ENCODE data around the gene C2orf68.
"Not testable (repeated sequence)": the region's sequence is repeated elsewhere in the genome, so short reads cannot be mapped to it uniquely, and the experiment has no call there.

C2orf68 gene

DNA sequence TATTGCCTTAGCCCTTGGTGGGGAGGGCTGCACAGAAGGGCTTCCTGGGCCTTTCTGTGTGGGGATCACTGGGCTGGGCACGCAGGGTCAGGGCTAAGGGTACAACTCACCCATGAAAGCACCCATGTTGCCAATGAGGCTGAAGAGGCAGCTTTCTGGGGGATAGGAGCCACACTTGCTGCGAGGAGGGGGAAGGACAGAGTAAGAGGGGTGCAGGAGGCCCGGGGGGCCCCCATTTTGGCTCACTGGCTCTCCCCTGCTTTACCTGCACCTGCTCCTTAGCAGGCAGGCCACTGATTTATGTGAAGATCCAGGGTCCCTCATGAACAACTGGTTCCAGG lies 11.7 kb downstream of the C2orf68 start:
- in situ Hi-C loops (cut with MboI; ENCODE audit: low sequenced_read_pairs): no loop called here

DNA sequence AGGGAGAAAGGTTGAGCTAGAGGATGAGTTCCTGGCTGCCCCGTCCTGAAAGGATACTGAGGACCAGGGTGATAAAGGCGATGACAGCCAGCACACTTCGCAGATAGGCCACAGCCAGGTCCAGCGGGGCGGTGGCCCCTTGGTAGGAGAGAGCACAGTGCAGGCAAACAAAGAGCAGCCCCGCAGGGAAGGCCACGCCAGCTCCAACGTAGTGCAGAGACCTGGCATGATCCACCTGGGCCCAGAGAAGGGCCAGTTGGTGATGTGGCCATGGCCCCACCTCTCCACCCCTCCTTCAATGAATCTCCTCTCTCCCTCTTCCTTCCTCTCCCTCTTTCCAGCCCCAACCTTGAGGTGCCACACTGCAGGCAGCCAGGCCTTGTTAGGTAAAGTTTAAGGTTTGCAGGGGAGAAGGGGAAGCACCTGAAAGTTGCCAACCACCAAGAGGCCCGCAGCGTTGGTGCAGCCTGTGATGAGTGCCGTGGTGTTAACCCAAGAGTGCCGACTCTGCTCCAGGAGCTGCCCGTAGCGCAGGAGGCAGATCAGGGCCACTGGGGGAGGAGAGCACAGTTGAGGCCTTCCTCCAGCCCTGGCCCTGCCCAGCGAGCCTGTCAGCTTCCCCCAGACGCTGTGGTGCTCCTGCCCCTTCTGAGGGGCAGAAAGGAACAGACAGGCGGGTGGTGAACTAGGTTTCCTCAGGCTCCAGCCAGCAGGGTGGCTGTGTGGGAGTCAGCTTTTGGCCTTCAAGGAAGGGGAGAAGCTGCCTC lies 12.2 kb downstream of the C2orf68 start:
- in situ Hi-C loops (cut with MboI; ENCODE audit: low sequenced_read_pairs): no loop called here

DNA sequence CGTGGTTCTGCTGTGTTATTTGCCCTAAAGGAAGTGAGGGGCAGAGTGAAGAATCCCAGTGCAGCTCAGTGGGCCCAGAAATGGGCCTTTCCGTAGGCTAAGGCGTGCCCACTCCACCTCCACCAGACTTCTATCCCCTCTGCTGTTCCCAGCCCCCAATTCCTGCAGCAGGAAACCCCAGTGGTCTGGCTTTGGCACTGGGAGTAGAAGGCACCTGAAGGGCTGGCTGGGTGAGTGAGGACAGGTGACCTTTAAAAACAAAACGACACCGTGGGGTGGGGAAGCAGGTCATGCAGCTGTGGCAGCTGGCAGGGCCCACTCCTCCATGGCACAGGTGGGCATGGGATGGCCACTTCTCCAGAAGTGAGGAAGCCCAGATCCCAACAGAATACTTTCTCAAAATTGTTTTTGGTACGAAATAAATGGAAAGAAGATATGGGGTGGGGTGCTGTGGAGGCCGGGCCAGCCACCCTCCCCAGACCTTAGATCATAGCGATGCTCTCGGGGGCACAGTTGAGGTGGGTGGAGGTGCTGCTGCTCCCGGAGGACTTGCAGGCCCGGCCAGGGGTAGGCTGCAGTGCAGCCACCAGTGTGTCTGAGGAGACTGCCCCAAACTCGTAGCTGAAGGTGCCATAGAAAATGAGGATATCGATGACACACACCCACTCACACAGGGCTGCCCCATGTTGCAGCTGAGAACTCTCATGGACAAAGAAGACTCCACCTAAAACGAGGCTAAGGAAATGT lies 13.1 kb downstream of the C2orf68 start:
- in situ Hi-C loops (cut with MboI; ENCODE audit: low sequenced_read_pairs): no loop called here

GRCh38 chr2:85597241-85597640 lies 14.6 kb downstream of the C2orf68 start:
- in situ Hi-C loops (cut with MboI; ENCODE audit: low sequenced_read_pairs): no loop called here

DNA sequence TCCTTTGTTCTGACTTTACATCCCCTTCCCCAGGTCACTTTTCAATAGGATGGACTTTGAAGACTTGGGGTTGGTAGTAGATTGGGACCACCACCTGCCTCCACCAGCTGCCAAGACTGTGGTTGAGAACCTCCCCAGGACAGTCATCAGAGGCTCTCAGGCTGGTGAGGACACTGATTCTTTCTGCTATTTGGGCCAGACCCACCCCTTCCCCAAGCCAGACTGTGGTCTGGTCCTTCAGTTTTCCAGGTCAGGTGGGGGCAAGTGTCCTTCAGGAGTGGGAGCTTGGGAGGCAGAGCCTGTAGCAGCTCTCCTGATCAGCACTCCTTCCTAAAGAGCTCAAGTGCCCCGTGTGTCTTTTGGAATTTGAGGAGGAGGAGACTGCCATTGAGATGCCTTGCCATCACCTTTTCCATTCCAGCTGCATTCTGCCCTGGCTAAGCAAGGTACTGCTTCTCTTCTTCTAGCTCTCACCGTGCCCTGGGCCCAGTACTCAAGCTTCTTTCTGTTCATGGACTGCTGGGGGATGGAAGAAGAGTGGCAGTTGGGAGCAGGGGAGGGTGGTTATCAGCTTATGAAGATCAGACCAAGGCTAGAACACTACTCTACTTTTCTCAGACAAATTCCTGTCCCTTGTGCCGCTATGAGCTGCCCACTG lies 15.3 kb downstream of the C2orf68 start:
- in situ Hi-C loops (cut with MboI; ENCODE audit: low sequenced_read_pairs): no loop called here

- in situ Hi-C loops (cut with MboI; ENCODE audit: low sequenced_read_pairs): no loop called here
Measured at GRCh38 chr2:85596026-85596333, 15.9 kb downstream of the C2orf68 start.

DNA sequence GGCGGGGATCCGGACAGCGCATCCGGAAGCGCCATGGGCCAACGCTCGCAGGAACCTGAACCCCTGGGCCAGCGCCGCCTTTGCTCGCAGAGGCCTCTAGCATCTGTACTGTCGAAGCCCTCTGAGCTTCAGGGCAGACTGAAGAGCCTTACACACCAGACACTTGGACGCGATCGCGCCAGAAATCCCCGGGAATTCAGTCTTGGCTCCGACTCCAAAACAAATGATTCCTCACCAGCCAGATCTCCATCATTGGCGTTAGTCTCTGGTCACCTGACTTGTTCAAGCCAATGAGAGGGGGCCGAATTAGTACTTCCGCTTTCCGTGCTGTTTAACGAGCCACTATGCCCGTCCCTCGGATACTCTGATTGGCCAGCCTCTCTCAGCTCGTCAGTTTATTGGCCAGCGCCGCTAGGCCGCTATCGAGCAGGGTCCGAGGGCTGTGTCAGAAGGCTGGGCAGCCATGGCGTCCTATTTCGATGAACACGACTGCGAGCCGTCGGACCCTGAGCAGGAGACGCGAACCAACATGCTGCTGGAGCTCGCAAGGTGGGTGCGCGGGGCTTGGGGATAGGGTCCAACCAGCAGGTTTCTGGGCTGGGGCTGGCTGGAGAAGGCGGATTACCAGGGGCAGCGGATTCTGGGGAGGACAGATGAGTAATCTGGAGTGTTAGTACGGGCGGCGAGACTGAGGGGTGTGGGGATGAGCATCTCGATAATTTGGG lies 16.4 kb downstream of the C2orf68 start, which contains the start of gene RNF181:
Gene RNF181 (plus strand): TSS at position 445 of the 725 bp plus-strand sequence. CDS start 19 bp downstream, at position 464.
- in situ Hi-C loops (cut with MboI; ENCODE audit: low sequenced_read_pairs): no loop called here

- in situ Hi-C loops (cut with MboI; ENCODE audit: low sequenced_read_pairs): no loop called here
Measured at GRCh38 chr2:85594715-85595300, 17.1 kb downstream of the C2orf68 start.

DNA sequence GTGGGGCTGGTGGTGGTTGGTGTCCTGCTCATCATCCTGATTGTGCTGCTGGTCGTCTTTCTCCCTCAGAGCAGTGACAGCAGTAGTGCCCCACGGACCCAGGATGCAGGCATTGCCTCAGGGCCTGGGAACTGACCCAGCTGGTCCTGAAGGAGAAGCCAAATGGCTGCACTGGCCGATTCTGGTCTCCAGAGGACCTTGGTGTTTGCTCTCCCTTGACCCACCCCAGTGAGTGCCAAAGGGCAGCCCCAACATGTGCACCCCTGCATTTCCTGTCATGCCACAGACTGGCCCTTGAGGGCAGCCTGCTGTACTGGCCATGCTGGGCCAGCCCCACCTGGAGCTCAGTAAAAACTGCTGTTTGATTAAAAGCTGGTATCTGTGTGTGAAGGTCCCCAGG lies 18.8 kb downstream of the C2orf68 start:
- in situ Hi-C loops (cut with MboI; ENCODE audit: low sequenced_read_pairs): no loop called here

DNA sequence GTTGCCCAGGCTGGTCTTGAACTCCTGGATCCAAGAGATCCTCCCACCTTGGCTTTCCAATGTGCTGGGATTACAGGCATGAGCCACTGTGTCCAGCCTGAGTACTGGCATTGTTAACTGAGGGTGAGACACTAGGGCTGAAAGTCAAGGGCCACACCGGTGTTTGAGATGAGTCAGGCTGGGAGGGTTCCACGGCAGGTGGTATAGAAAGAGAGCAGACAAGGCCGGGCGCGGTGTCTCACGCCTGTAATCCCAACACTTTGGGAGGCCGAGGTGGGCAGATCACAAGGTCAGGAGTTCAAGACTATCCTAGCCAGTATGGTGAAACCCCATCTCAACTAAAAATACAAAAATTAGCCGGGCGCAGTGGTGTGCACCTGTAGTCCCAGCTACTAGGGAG lies 19.6 kb downstream of the C2orf68 start:
- in situ Hi-C loops (cut with MboI; ENCODE audit: low sequenced_read_pairs): not testable (repeated sequence)

DNA sequence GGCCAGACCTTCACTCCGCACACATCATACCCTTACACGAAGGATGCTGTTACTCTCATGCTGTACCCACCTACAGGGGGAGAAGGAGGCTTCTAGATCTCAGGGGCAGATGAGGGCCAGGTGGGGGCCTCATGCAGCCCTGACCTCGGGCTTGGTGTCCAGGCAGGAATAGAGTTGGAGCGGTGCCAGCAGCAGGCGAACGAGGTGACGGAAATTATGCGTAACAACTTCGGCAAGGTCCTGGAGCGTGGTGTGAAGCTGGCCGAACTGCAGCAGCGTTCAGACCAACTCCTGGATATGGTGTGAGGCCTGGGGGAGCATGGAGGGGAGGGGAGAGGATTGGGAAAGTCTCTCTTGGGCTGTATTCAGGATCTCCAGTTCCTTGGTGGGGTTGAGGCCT lies 20.3 kb downstream of the C2orf68 start:
- in situ Hi-C loops (cut with MboI; ENCODE audit: low sequenced_read_pairs): no loop called here

DNA sequence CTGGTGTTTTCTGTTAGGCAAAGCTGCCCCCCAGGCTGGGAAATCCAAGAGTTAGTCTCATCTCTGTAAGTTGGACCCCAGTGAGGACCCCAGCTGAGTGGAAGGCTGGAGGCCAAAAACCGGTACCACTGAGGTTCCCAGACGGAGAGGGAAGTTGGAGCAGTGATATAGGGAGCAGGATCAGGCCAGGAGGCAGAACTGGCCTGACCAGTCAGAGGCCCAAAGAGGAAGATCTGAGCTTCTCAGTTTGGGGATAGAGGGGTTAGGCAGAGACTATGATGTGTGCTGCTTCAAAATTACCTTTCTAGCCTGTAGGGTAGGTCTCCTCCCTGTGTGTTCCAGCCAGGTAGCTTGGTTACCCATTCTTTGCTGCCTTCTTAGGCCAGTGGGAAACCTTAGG lies 20.9 kb downstream of the C2orf68 start:
- in situ Hi-C loops (cut with MboI; ENCODE audit: low sequenced_read_pairs): no loop called here

GRCh38 chr2:85589982-85590791 lies 21.7 kb downstream of the C2orf68 start:
- in situ Hi-C loops (cut with MboI; ENCODE audit: low sequenced_read_pairs): no loop called here

DNA sequence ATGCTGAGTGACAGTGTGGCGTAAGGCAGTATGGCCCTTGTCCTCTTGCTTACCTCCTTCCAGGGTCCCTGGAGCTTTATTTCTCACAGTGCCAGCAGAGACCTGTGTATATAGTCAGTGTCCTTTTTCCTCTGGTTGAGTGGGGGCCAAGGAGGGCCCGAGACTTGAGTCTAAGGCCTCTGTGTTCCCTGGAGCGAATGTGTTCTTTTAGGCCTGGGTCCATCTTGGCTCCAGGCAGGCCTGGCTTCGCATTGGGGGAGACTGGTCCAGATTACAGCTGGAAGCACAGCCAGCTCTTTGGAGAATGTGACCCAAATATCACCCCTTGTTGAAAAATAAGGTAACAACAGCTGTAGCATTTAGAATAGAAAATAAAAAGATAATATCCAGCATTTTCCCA lies 22.7 kb downstream of the C2orf68 start:
- in situ Hi-C loops (cut with MboI; ENCODE audit: low sequenced_read_pairs): no loop called here

DNA sequence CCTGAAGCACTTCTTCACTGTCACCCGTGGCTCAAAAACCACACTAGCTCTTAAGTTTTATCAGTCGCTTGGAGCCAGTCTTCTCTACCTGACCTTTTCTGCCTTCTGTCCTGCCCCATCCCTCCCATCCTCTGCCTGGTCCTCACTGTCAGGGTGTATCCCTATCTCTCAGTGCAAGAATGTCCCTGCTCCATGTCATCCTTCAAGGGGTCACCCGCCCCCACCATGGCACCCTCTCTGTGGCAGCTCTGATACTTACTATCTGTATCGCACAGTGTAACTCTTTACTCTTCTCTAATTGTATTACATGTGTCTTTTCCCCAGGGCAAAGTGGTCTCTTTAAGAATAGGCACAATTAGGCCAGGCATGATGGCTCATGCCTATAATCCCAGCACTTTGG lies 23.2 kb downstream of the C2orf68 start:
- in situ Hi-C loops (cut with MboI; ENCODE audit: low sequenced_read_pairs): no loop called here

- in situ Hi-C loops (cut with MboI; ENCODE audit: low sequenced_read_pairs): no loop called here
Measured at GRCh38 chr2:85588236-85588635, 23.6 kb downstream of the C2orf68 start.

GRCh38 chr2:85585781-85586105 lies 26.1 kb downstream of the C2orf68 start:
- in situ Hi-C loops (cut with MboI; ENCODE audit: low sequenced_read_pairs): no loop called here

DNA sequence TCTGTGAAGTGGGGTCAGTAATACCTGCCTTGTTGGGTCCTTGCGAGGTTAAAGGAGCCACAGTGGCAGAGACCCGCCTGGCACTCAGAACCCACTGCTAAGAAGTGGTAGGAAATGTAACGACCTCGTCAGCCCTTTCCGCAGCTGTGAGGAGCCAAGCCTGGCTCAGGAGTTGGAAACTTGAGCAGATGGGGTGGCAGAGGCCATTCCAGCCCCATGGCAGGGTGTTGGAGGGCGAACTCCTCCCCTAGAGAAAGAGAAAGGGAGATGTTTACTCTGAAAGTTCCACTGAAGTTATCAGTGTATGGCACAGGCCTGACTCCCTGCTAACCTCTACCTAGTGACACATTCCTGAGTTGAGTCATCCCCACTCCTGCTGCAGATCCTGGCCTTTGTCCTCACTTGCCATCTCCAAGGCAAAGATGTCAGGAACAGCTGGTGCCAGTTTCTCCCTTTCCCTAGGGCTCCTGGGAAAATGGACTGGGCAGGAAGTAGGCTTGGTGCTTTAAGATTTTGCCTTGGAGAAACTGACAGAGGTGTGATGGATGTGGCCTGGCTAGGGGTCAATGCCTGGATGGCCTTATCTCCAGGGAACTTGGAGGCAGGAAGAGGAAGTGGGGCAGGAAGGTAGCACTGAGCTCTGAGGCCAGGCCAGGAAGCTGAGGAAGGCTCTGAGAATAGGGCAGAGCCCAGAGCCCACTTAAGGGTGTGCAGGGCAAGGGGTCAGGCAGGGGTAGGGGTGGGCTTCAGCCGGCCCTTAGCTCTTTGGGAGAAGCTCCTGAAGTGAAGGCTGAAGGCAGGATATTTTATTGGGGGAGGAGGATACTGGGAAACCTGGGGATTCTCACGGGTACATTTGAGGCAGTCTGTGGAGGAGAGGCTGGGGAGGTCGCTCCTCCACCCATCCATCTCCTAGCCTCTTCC lies 26.7 kb downstream of the C2orf68 start:
- in situ Hi-C loops (cut with MboI; ENCODE audit: low sequenced_read_pairs): no loop called here

DNA sequence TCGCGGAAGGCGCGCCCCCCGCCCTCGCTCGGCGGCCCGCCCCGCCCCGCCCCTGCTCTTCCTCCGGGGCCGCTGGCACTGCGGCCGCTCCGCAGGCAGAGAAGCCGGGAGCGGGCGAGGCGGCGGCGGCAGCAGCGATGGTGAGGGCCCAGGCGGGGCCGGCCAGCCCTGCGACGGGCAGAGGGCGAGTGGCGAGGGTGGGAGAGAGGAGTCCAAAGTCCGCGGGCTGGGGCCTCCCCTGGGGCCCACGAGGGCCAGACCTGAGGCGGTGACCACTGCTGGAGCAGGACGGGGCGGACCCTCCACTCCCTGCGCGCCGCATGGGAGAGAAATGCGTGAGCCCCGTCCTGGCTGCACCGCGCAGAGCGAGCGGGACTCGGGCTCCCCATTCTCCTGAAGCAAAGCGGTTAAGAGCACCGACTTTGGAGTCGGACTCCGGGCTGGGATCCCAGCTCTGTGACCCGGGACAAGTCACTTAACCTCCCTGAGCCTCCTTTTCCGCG lies 27.5 kb downstream of the C2orf68 start, which contains the start of gene VAMP5:
Gene VAMP5 (plus strand): TSS at position 78 of the 503 bp plus-strand sequence. CDS start 60 bp downstream, at position 138.
- in situ Hi-C loops (cut with MboI; ENCODE audit: low sequenced_read_pairs): no loop called here

Measured in HL-60/S4 (cell line).